Measurements from ENCODE around the gene PLCD3. TPM values are rescaled to one million over a fixed set of nuclear protein-coding genes. Genes with fewer than 3 reads are reported as not detected.

The PLCD3 gene
- total and polyA plus RNA-seq, 2 of the 13 experiments (the other 11 are each of a cell fraction or from before 2014, with no cell fraction given) = 11.3 to 39.1 TPM

GRCh38 chr17:45129426-45129939 is 2.8 kb downstream of the PLCD3 start (continued):
- TF ChIP-seq, protein P1, sequence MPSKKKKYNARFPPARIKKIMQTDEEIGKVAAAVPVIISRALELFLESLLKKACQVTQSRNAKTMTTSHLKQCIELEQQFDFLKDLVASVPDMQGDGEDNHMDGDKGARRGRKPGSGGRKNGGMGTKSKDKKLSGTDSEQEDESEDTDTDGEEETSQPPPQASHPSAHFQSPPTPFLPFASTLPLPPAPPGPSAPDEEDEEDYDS (CRISPR knock-in tag; IDR thresholded peaks at IDR 0.05) = no peak; the same call in 1 of the 2 replicates
- TF ChIP-seq SP2 (CRISPR knock-in tag; IDR thresholded peaks at IDR 0.05) = no peak
- no peak for TF ChIP-seq GFI1 (CRISPR knock-in tag; IDR thresholded peaks at IDR 0.05; ENCODE audit: borderline replicate concordance)
- TF ChIP-seq IRF2 (CRISPR knock-in tag; IDR thresholded peaks at IDR 0.05) = no peak
- no peak for TF ChIP-seq RBM39 (IDR thresholded peaks at IDR 0.05; ENCODE audit: low read depth, low read length, poor library complexity, severe bottlenecking)
- no peak for TF ChIP-seq ZNF24 (IDR thresholded peaks at IDR 0.05)
- peak; percentile 40; the same call in 1 of the 2 replicates for TF ChIP-seq TBX2 (CRISPR knock-in tag; IDR thresholded peaks at IDR 0.05; ENCODE audit: borderline replicate concordance)
- no peak; the same call in 1 of the 2 replicates for TF ChIP-seq SRY (CRISPR knock-in tag; IDR thresholded peaks at IDR 0.05)
- peak; percentile 54; the same call in 1 of the 2 replicates for TF ChIP-seq MED1 (CRISPR knock-in tag; IDR thresholded peaks at IDR 0.05)
- peak; percentile 66; the same call in 1 of the 2 replicates for TF ChIP-seq KDM4B (CRISPR knock-in tag; IDR thresholded peaks at IDR 0.05)
- TF ChIP-seq ZNF720 (CRISPR knock-in tag; IDR thresholded peaks at IDR 0.05) = no peak
- no peak for TF ChIP-seq ZSCAN12 (CRISPR knock-in tag; IDR thresholded peaks at IDR 0.05)
- no peak for TF ChIP-seq ZNF337 (CRISPR knock-in tag; IDR thresholded peaks at IDR 0.05; ENCODE audit: borderline replicate concordance, low read depth)
- peak; percentile 64; the same call in 1 of the 2 replicates for TF ChIP-seq ZBTB25 (CRISPR knock-in tag; IDR thresholded peaks at IDR 0.05)
- no peak for TF ChIP-seq PREB (CRISPR knock-in tag; IDR thresholded peaks at IDR 0.05)
- TF ChIP-seq ZNF225 (CRISPR knock-in tag; IDR thresholded peaks at IDR 0.05) = peak; percentile 51; the same call in 1 of the 2 replicates
- TF ChIP-seq HOXA3 (CRISPR knock-in tag; IDR thresholded peaks at IDR 0.05) = peak; percentile 54
- TF ChIP-seq SIN3B (IDR thresholded peaks at IDR 0.05; ENCODE audit: low read length) = no peak
- TF ChIP-seq, protein P2, sequence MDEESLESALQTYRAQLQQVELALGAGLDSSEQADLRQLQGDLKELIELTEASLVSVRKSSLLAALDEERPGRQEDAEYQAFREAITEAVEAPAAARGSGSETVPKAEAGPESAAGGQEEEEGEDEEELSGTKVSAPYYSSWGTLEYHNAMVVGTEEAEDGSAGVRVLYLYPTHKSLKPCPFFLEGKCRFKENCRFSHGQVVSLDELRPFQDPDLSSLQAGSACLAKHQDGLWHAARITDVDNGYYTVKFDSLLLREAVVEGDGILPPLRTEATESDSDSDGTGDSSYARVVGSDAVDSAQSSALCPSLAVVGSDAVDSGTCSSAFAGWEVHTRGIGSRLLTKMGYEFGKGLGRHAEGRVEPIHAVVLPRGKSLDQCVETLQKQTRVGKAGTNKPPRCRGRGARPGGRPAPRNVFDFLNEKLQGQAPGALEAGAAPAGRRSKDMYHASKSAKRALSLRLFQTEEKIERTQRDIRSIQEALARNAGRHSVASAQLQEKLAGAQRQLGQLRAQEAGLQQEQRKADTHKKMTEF (CRISPR knock-in tag; IDR thresholded peaks at IDR 0.05) = peak; percentile 40; the same call in 1 of the 2 replicates
- TF ChIP-seq FUBP1 (CRISPR knock-in tag; IDR thresholded peaks at IDR 0.05; ENCODE audit: borderline replicate concordance) = no peak
- peak; percentile 81 for TF ChIP-seq SMAD3 (CRISPR knock-in tag; IDR thresholded peaks at IDR 0.05)
- TF ChIP-seq ZNF704 (CRISPR knock-in tag; IDR thresholded peaks at IDR 0.05; ENCODE audit: borderline replicate concordance) = no peak
- no peak for TF ChIP-seq IKZF5 (CRISPR knock-in tag; IDR thresholded peaks at IDR 0.05)
